ENCODE data around the gene TRANK1.
"Not testable (repeated sequence)": the region's sequence is repeated elsewhere in the genome, so short reads cannot be mapped to it uniquely, and the experiment has no call there.

Gene TRANK1

GRCh38 chr3:36911990-36912804 is 32.7 kb downstream of the TRANK1 start:
- DNase-seq = no peak

GRCh38 chr3:36909666-36910065 is 35.2 kb downstream of the TRANK1 start:
- no peak for DNase-seq

- no peak for DNase-seq
These were observed 35.7 kb downstream of the TRANK1 start for GRCh38 chr3:36909181-36909580.

GRCh38 chr3:36908647-36909180 is 36.1 kb downstream of the TRANK1 start:
- no peak for DNase-seq

- no peak for DNase-seq
These were observed 36.8 kb downstream of the TRANK1 start for GRCh38 chr3:36907911-36908646.

GRCh38 chr3:36906504-36907149 is 38.2 kb downstream of the TRANK1 start:
- DNase-seq = no peak

GRCh38 chr3:36905545-36905944 is 39.3 kb downstream of the TRANK1 start:
- DNase-seq = no peak

- no peak for DNase-seq
These were observed 40.2 kb downstream of the TRANK1 start for GRCh38 chr3:36904641-36905040.

- DNase-seq = not testable (repeated sequence)
These were observed 40.8 kb downstream of the TRANK1 start for GRCh38 chr3:36904065-36904464.

GRCh38 chr3:36903119-36903882 is 41.6 kb downstream of the TRANK1 start:
- no peak for DNase-seq

- no peak for DNase-seq
These were observed 43.3 kb downstream of the TRANK1 start for GRCh38 chr3:36901588-36901987.

GRCh38 chr3:36900474-36901443 is 44.1 kb downstream of the TRANK1 start:
- no peak for DNase-seq

- no peak for DNase-seq
These were observed 49.1 kb downstream of the TRANK1 start for GRCh38 chr3:36895496-36896409.

- DNase-seq = no peak
These were observed 49.9 kb downstream of the TRANK1 start for GRCh38 chr3:36894914-36895313.

GRCh38 chr3:36893826-36894225 is 51.0 kb downstream of the TRANK1 start:
- no peak for DNase-seq

GRCh38 chr3:36893137-36893557 is 51.7 kb downstream of the TRANK1 start:
- DNase-seq = no peak

GRCh38 chr3:36892457-36893136 is 52.3 kb downstream of the TRANK1 start:
- no peak for DNase-seq

GRCh38 chr3:36891701-36892160 is 53.1 kb downstream of the TRANK1 start:
- DNase-seq = no peak

GRCh38 chr3:36891097-36891496 is 53.8 kb downstream of the TRANK1 start:
- DNase-seq = not testable (repeated sequence)

GRCh38 chr3:36890261-36890660 is 54.6 kb downstream of the TRANK1 start:
- DNase-seq = no peak

Data from NCI-H446 treated with DMSO at 0.1 percent for 48 hours (cell line).